NB4 (cell line): ENCODE data around the gene RPF1.

Experiments
- DNase-seq: peaks from one replicate; pipeline ENCODE4 v3.0.0; 2010; ENCODE audit warnings: low read depth
- H3K4me3 ChIP-seq: one replicate; pipeline ENCODE4 v1.5.1; 2011; ENCODE audit warnings: mild to moderate bottlenecking, low read depth, low read length, moderate library complexity
- CTCF ChIP-seq: IDR thresholded peaks from one replicate; pipeline ENCODE4 v1.5.1; 2012; ENCODE audit warnings: low read depth, low read length
- MYC ChIP-seq: IDR thresholded peaks from 2 replicates; pipeline ENCODE4 v1.6.1; 2011; ENCODE audit warnings: low read depth, low read length
- POLR2A ChIP-seq: IDR thresholded peaks from 2 replicates; pipeline ENCODE4 v1.6.1; 2011; ENCODE audit warnings: mild to moderate bottlenecking; ENCODE audit not compliant: insufficient read length; ENCODE audit errors: extremely low read depth
- TF ChIP-seq, protein P1 (sequence below): IDR thresholded peaks from 2 replicates; pipeline ENCODE4 v1.6.1; 2011; ENCODE audit warnings: low read depth, low read length

Gene RPF1

DNA sequence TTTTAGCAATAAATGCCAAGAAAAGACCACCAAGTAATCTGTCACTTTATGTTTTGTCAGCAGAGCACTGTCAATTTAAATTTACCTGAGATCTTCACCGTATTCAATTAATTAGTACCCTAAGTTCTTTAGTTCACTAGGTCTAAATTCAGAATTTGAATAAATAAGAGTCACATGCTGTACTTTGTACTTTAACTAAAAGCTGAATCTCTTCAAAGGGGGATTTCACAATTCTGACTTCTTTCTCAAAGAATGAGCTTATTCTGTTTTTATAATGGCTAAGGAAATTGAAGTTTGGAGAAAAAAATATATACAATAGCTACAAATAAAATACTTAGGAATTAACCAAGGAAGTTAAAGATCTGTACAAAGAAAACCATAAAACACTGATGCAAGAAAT lies 29.4 kb downstream of the RPF1 start:
- TF ChIP-seq POLR2A (no peak), CTCF (no peak), MYC (no peak)
- TF ChIP-seq, protein P1, sequence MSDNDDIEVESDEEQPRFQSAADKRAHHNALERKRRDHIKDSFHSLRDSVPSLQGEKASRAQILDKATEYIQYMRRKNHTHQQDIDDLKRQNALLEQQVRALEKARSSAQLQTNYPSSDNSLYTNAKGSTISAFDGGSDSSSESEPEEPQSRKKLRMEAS = no peak
- no peak overlapping the region for H3K4me3 ChIP-seq
- no peak for DNase-seq

GRCh38 chr1:84509029-84509428 lies 30.0 kb downstream of the RPF1 start:
- no peak for DNase-seq
- H3K4me3 ChIP-seq = no peak overlapping the region
- TF ChIP-seq, protein P1 = no peak
- TF ChIP-seq MYC (no peak), POLR2A (no peak), CTCF (no peak)

DNA sequence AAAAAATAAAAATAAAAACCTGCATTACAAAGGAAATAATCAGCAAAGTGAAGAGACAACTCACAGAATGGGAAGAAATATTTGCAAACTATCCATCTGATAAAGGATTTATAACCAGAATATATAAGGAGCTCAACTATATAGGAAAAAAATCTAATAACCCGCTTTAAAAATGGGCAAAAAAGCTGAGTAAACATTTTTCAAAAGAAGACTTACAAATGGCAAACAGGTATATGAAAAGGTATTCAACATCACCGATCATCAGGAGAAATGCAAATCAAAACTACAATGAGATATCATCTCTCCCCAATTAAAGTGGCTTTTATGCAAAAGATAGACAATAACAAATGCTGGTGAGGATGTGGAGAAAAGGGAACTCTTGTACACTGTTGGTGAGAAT lies 31.1 kb downstream of the RPF1 start:
- no peak overlapping the region for H3K4me3 ChIP-seq
- TF ChIP-seq MYC = no peak
- no peak for TF ChIP-seq POLR2A
- TF ChIP-seq, protein P1 = no peak
- no peak for TF ChIP-seq CTCF
- DNase-seq = no peak

- TF ChIP-seq MYC (no peak), CTCF (no peak), POLR2A (no peak)
- TF ChIP-seq, protein P1 = no peak
- no peak overlapping the region for H3K4me3 ChIP-seq
- no peak for DNase-seq
Measured at GRCh38 chr1:84510668-84511067, 31.6 kb downstream of the RPF1 start.

DNA sequence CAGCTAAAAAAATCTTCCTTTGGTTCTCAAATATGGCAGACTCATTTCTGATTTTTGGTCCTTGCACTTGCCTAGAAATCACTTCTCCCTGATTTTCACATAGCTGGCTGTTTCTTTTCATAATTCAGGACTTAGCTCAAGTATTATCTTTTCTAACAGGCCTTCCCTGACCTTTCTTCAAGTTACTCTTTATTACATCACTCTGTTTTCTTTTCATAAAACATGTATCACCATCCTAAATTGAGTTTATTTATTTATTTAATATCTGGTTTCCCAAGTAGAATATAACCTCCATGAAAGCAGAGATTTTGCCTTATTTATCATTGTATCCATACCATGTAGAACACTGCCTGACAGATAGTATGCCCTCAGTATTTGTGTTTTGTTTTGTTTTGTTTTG lies 45.5 kb downstream of the RPF1 start:
- DNase-seq = no peak
- H3K4me3 ChIP-seq = no peak overlapping the region

More for the DNA sequence above, 45.5 kb downstream of the RPF1 start:
- TF ChIP-seq, protein P1 = no peak
- TF ChIP-seq MYC (no peak), CTCF (no peak), POLR2A (no peak)
